GM18519 (cell line): ENCODE data around the gene BCL2L1.

Experiments
- ATAC-seq: cut with Tn5 transposase; IDR thresholded peaks from one replicate; pipeline ENCODE4 v1.9.1; 2021; ENCODE audit warnings: mild to moderate bottlenecking, moderate library complexity; ENCODE audit not compliant: unreplicated experiment, low FRiP score

BCL2L1 gene

GRCh38 chr20:31710423-31711108 is 12.1 kb downstream of the BCL2L1 start:
- ATAC-seq, result no peak

GRCh38 chr20:31709939-31710338 is 12.7 kb downstream of the BCL2L1 start:
- no peak for ATAC-seq

GRCh38 chr20:31708736-31709534 is 13.7 kb downstream of the BCL2L1 start:
- ATAC-seq, result no peak

GRCh38 chr20:31707994-31708735 is 14.5 kb downstream of the BCL2L1 start:
- no peak for ATAC-seq

GRCh38 chr20:31707258-31707615 is 15.4 kb downstream of the BCL2L1 start:
- no peak for ATAC-seq

GRCh38 chr20:31706607-31707257 is 15.9 kb downstream of the BCL2L1 start:
- no peak for ATAC-seq

- ATAC-seq, result peak; percentile 48
These were observed 16.8 kb downstream of the BCL2L1 start for GRCh38 chr20:31705598-31706597.

- ATAC-seq, result peak; percentile 12
These were observed 17.5 kb downstream of the BCL2L1 start for GRCh38 chr20:31705191-31705590.

- no peak for ATAC-seq
These were observed 18.2 kb downstream of the BCL2L1 start for GRCh38 chr20:31704225-31705119.

- ATAC-seq, result no peak
These were observed 21.1 kb downstream of the BCL2L1 start for GRCh38 chr20:31701591-31701990.

GRCh38 chr20:31700747-31701146 is 21.9 kb downstream of the BCL2L1 start:
- no peak for ATAC-seq

- ATAC-seq, result no peak
These were observed 22.6 kb downstream of the BCL2L1 start for GRCh38 chr20:31699801-31700728.

- peak; percentile 90 for ATAC-seq
These were observed 23.6 kb downstream of the BCL2L1 start for GRCh38 chr20:31698803-31699718.

GRCh38 chr20:31698243-31698802 is 24.3 kb downstream of the BCL2L1 start:
- no peak for ATAC-seq

GRCh38 chr20:31695849-31696804 is 26.5 kb downstream of the BCL2L1 start:
- no peak for ATAC-seq
